OCI-LY3 (cell line): ENCODE data around the gene LRP1B.

ENCODE experiments used
- H2AFZ ChIP-seq: fragments of 200-600, 300-600 bp; shearing (Covaris generic); 2 replicates; pipeline ENCODE4 v1.6.0; 2014; ENCODE audit warnings: antibody characterized with exemption, low read depth, low read length
- H3K27ac ChIP-seq: fragments of 200-600, 300-600 bp; sonication (generic); 2 replicates; pipeline ENCODE4 v1.5.1; 2014; ENCODE audit warnings: mild to moderate bottlenecking, low read length, moderate library complexity, mixed read lengths
- H3K27me3 ChIP-seq: fragments of 200-600, 300-600 bp; sonication (generic); 2 replicates; pipeline ENCODE4 v1.6.1; 2014; ENCODE audit warnings: low read depth, low read length, mixed read lengths
- H3K36me3 ChIP-seq: fragments of 200-600, 300-600 bp; sonication (generic); replicated peaks from 2 replicates; pipeline ENCODE3; 2014; ENCODE audit warnings: low read depth, low read length, mixed read lengths
- H3K4me1 ChIP-seq: fragments of 300-600, 200-600 bp; sonication (generic); 2 replicates; pipeline ENCODE4 v1.6.1; 2014; ENCODE audit warnings: low read length, mixed read lengths
- H3K4me2 ChIP-seq: fragments of 200-600, 300-600 bp; sonication (generic); 2 replicates; pipeline ENCODE4 v1.6.1; 2014; ENCODE audit warnings: low read length, mixed read lengths
- H3K4me3 ChIP-seq: fragments of 300-600, 200-600 bp; sonication (generic); 2 replicates; pipeline ENCODE4 v1.5.1; 2014; ENCODE audit warnings: antibody characterized with exemption, mild to moderate bottlenecking, low read length, moderate library complexity
- H3K79me2 ChIP-seq: fragments of 300-600, 200-600 bp; shearing (Covaris generic); 2 replicates; pipeline ENCODE4 v1.6.1; 2014; ENCODE audit warnings: mild to moderate bottlenecking, low read length, mixed read lengths
- H3K9ac ChIP-seq: fragments of 300-600, 200-600 bp; shearing (Covaris generic); 2 replicates; pipeline ENCODE4 v1.6.0; 2014; ENCODE audit warnings: mild to moderate bottlenecking, low read length, moderate library complexity
- H3K9me3 ChIP-seq: fragments of 200-600, 300-600 bp; shearing (Covaris generic); 2 replicates; pipeline ENCODE4 v1.6.1; 2014; ENCODE audit warnings: low read length, mixed read lengths; ENCODE audit not compliant: insufficient read depth
- H4K20me1 ChIP-seq: fragments of 200-600, 300-600 bp; sonication (generic); 2 replicates; pipeline ENCODE4 v1.6.1; 2016; ENCODE audit warnings: low read length, mixed read lengths; ENCODE audit not compliant: insufficient read depth
- CTCF ChIP-seq: fragments of 200-600, 300-600 bp; sonication (generic); IDR thresholded peaks from 2 replicates; pipeline ENCODE4 v1.5.1; 2014; ENCODE audit warnings: antibody characterized with exemption, low read length, low read depth
- EZH2phosphoT487 ChIP-seq: fragments of 200-600 bp; shearing (Covaris generic); IDR thresholded peaks from 2 replicates; pipeline ENCODE4 v1.6.1; 2018; ENCODE audit warnings: antibody characterized with exemption, mixed run types, low read depth

Gene LRP1B

GRCh38 chr2:141423124-141423523 is 707.7 kb downstream of the LRP1B start:
- H3K27ac ChIP-seq: no peak overlapping the region
- H3K4me1 ChIP-seq: no peaks in the 10 kb centered on the region
- no peak for TF ChIP-seq EZH2phosphoT487
- TF ChIP-seq CTCF: no peak
- H2AFZ ChIP-seq: no peak overlapping the region
- H3K27me3 ChIP-seq: no peaks in the 10 kb centered on the region
- H3K4me3 ChIP-seq: no peak overlapping the region
- no peaks in the 10 kb centered on the region for H3K79me2 ChIP-seq
- no peaks in the 10 kb centered on the region for H4K20me1 ChIP-seq
- no peak overlapping the region for H3K4me2 ChIP-seq
- H3K36me3 ChIP-seq: no peaks in the 10 kb centered on the region
- H3K9ac ChIP-seq: no peak overlapping the region
- no peaks in the 10 kb centered on the region for H3K9me3 ChIP-seq

GRCh38 chr2:141417246-141417797 is 713.5 kb downstream of the LRP1B start:
- Histone ChIP-seq H3K79me2 (no peaks in the 10 kb centered on the region), H3K36me3 (no peaks in the 10 kb centered on the region), H3K4me2 (peak overlapping the region; percentile 31), H3K9me3 (no peaks in the 10 kb centered on the region), H3K27me3 (no peaks in the 10 kb centered on the region), H3K4me1 (peaks cover 9% of the 10 kb centered on the region; the same call in 1 of the 2 replicates), H2AFZ (peak overlapping the region; percentile 19; the same call in 1 of the 2 replicates), H3K27ac (no peak overlapping the region), H3K9ac (no peak overlapping the region), H3K4me3 (peak overlapping the region; percentile 5; the same call in 1 of the 2 replicates), H4K20me1 (no peaks in the 10 kb centered on the region)
- TF ChIP-seq CTCF (no peak), EZH2phosphoT487 (no peak)

- Histone ChIP-seq H3K27ac (no peak overlapping the region), H3K27me3 (no peaks in the 10 kb centered on the region)
- TF ChIP-seq EZH2phosphoT487 (no peak), CTCF (no peak)
Measured at GRCh38 chr2:141411419-141411818, 719.4 kb downstream of the LRP1B start.

GRCh38 chr2:141399270-141399669 is 731.5 kb downstream of the LRP1B start:
- H3K9ac ChIP-seq: no peak overlapping the region
- H3K27ac ChIP-seq: no peak overlapping the region
- H3K9me3 ChIP-seq: no peaks in the 10 kb centered on the region
- TF ChIP-seq CTCF (peak; percentile 70), EZH2phosphoT487 (no peak)
- H3K4me2 ChIP-seq: peak overlapping the region; percentile 16; the same call in 1 of the 2 replicates
- peak overlapping the region; percentile 26; the same call in 1 of the 2 replicates for H2AFZ ChIP-seq
- no peaks in the 10 kb centered on the region for H3K27me3 ChIP-seq
- no peaks in the 10 kb centered on the region for H3K79me2 ChIP-seq
- H3K4me1 ChIP-seq: peaks cover 6% of the 10 kb centered on the region
- no peak overlapping the region for H3K4me3 ChIP-seq
- no peaks in the 10 kb centered on the region for H4K20me1 ChIP-seq
- H3K36me3 ChIP-seq: no peaks in the 10 kb centered on the region

More at GRCh38 chr2:141411419-141411818, 719.4 kb downstream of the LRP1B start:
- no peak overlapping the region for H3K4me2 ChIP-seq
- H3K4me1 ChIP-seq: no peaks in the 10 kb centered on the region
- H3K4me3 ChIP-seq: no peak overlapping the region
- no peaks in the 10 kb centered on the region for H3K79me2 ChIP-seq
- no peak overlapping the region for H3K9ac ChIP-seq
- H3K36me3 ChIP-seq: no peaks in the 10 kb centered on the region
- H4K20me1 ChIP-seq: no peaks in the 10 kb centered on the region
- no peak overlapping the region for H2AFZ ChIP-seq
- no peaks in the 10 kb centered on the region for H3K9me3 ChIP-seq
